IgD-negative memory B cell (primary cell): ENCODE measurements around the gene OR6C65. TPM values are rescaled to one million over a fixed set of nuclear protein-coding genes. Genes with fewer than 3 reads are reported as not detected.
"Not testable (repeated sequence)": the region's sequence is repeated elsewhere in the genome, so short reads cannot be mapped to it uniquely, and the experiment has no call there.

ENCODE experiments used
- H3K27ac Mint-ChIP-seq, 3 donors: one replicate each; pipeline ENCODE4 v1.8.0; 2020 to 2022; ENCODE audit warnings: mild to moderate bottlenecking in 3 of 3, mixed read lengths in 3 of 3, moderate library complexity in 1 of 3
- H3K27me3 Mint-ChIP-seq: one replicate; pipeline ENCODE4 v1.8.0; 2021; ENCODE audit warnings: mixed read lengths
- H3K36me3 Mint-ChIP-seq: one replicate; pipeline ENCODE4 v1.8.0; 2020; ENCODE audit warnings: mild to moderate bottlenecking, mixed read lengths
- H3K4me1 Mint-ChIP-seq, 3 donors: one replicate each; pipeline ENCODE4 v1.8.0; 2020 to 2022; ENCODE audit warnings: mixed read lengths in 3 of 3, mild to moderate bottlenecking in 1 of 3
- H3K4me3 Mint-ChIP-seq, 4 donors: one replicate each; pipeline ENCODE4 v1.8.0; 2020 to 2022; ENCODE audit warnings: mild to moderate bottlenecking in 4 of 4, mixed read lengths in 4 of 4, moderate library complexity in 3 of 4
- H3K9me3 Mint-ChIP-seq, 3 donors: one replicate each; pipeline ENCODE4 v1.8.0; 2020 to 2021; ENCODE audit warnings: mixed read lengths in 3 of 3, mild to moderate bottlenecking in 1 of 3
- polyA plus RNA-seq: library from polyadenylated mRNA; unstranded; fragments of 300-500 nt; fragmentation: Illumina TruSeq; gene quantifications from one replicate; pipeline ENCODE4 v1.2.3, GENCODE V29; 2021

OR6C65 gene
- polyA plus RNA-seq = not detected

DNA sequence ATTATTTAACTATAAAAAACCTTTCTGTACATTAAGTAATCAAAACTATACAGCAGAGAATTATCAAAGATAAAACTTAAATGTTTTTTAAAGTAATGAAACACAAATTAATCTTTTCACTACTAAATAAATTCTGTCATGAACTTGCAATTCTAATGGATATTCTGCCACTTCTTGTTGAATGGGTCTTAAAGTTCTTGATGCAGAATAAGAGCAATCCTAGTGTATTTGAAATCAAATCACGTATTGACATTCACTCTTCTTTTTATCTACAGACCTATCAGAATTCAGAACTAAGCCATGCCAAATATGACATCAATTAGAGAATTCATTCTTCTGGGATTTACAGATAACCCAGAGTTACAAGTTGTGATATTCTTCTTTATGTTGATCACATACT, at the start of gene OR6C65:
Gene OR6C65, plus strand, starts transcription at position 301 of the 400 bp plus-strand sequence. Its CDS starts 0 bp downstream, at position 301.
- no peak within 1 kb of the TSS for H3K4me3 Mint-ChIP-seq
- peaks cover 0 to 2% (median 2%) of the 10 kb centered on the region in 3 donors for H3K9me3 Mint-ChIP-seq
- H3K27me3 Mint-ChIP-seq = peaks cover 1% of the 10 kb centered on the region
- no peaks in the 10 kb centered on the region for H3K36me3 Mint-ChIP-seq
- peak within 1 kb of the TSS in 1 of 3 donors; percentile 77 for H3K27ac Mint-ChIP-seq
- no peaks in the 10 kb centered on the region for H3K4me1 Mint-ChIP-seq

DNA sequence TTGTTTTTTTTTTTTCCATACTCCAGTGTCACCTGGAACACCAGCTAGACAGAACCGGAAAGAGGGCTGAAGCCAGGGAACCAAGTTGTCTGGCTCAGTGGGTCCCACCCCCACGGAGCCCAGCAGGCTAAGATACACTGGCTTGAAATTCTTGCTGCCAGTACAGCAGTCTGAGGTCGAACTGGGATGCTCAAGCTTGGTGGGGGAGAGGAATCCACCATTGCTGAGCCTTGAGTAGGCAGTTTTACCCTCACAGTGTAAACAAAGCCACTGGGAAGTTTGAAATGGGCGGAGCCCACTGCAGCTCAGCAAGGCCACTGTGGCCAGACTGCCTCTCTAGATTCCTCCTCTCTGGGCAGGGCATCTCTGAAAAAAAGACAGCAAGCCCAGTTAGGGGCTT, 45.0 kb upstream of the OR6C65 start:
- H3K4me1 Mint-ChIP-seq, H3K27ac Mint-ChIP-seq, H3K36me3 Mint-ChIP-seq, H3K27me3 Mint-ChIP-seq, H3K9me3 Mint-ChIP-seq, H3K4me3 Mint-ChIP-seq: not testable (repeated sequence)

- no peak within 1 kb of the TSS for H3K4me3 Mint-ChIP-seq
- H3K4me1 Mint-ChIP-seq = no peaks in the 10 kb centered on the region
- H3K9me3 Mint-ChIP-seq = no peaks in the 10 kb centered on the region
- H3K27me3 Mint-ChIP-seq = peaks cover 6% of the 10 kb centered on the region
- H3K36me3 Mint-ChIP-seq = no peaks in the 10 kb centered on the region
- no peak within 1 kb of the TSS for H3K27ac Mint-ChIP-seq
Observed at GRCh38 chr12:55362675-55363074, 37.7 kb upstream of the OR6C65 start, which contains the start of gene OR6C75. TSS of gene OR6C75 (plus strand) at chr12:55362975. CDS start at chr12:55365111, 2,136 bp downstream.

- H3K27ac Mint-ChIP-seq = no peak overlapping the region
- no peaks in the 10 kb centered on the region for H3K36me3 Mint-ChIP-seq
- H3K4me3 Mint-ChIP-seq = no peak overlapping the region
- no peaks in the 10 kb centered on the region for H3K9me3 Mint-ChIP-seq
- H3K27me3 Mint-ChIP-seq = peaks cover 6% of the 10 kb centered on the region
- no peaks in the 10 kb centered on the region for H3K4me1 Mint-ChIP-seq
Observed at GRCh38 chr12:55365086-55365485, 35.2 kb upstream of the OR6C65 start.

DNA sequence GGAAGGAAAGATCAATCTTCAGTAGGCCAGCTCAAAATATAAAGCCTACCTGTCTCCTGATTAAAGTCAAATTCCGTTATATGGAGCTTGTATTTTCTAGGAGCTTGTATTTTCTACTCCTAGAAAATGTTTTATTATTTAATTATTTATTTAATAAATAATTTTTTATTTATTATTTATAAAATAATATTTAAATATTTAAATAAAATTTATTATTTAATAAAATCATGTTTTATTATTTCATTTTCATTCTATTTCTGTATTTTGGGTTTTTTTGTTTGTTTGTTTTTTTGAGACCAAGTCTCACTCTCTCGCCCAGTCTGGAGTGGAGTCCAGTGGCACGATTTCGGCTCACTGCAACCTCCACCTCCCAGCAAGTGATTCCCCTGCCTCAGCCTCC, 27.8 kb upstream of the OR6C65 start:
- Mint-ChIP-seq H3K4me1 (no peaks in the 10 kb centered on the region), H3K36me3 (no peaks in the 10 kb centered on the region), H3K4me3 (no peak overlapping the region), H3K27me3 (no peaks in the 10 kb centered on the region), H3K9me3 (no peaks in the 10 kb centered on the region), H3K27ac (no peak overlapping the region)

DNA sequence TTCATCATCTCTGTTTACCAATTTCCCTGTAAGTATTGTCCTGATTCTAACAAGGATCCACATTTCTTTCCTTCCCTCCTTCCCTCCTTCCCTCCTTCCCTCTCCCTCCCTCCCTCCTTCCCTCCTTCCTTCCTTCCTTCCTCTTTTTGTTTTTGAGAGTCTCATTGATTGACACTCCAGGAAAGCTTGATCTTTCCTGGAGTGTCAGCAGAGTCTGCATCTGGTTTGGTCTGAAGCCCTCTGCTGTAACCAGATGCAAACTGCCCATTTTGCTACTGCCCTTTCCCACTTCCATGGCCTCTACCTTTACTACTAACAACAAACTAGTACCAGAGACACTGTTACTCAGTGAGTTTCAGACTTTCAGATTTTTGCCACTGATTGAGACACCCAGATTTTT, 14.4 kb upstream of the OR6C65 start:
- H3K4me1 Mint-ChIP-seq = no peaks in the 10 kb centered on the region
- H3K4me3 Mint-ChIP-seq = no peak overlapping the region
- H3K27me3 Mint-ChIP-seq = no peaks in the 10 kb centered on the region
- H3K36me3 Mint-ChIP-seq = no peaks in the 10 kb centered on the region
- no peaks in the 10 kb centered on the region for H3K9me3 Mint-ChIP-seq
- no peak overlapping the region for H3K27ac Mint-ChIP-seq

- no peak overlapping the region for H3K27ac Mint-ChIP-seq
- H3K4me3 Mint-ChIP-seq = no peak overlapping the region
- H3K9me3 Mint-ChIP-seq = no peaks in the 10 kb centered on the region
- H3K27me3 Mint-ChIP-seq = no peaks in the 10 kb centered on the region
- no peaks in the 10 kb centered on the region for H3K4me1 Mint-ChIP-seq
- no peaks in the 10 kb centered on the region for H3K36me3 Mint-ChIP-seq
Observed at GRCh38 chr12:55392032-55392795, 8.1 kb upstream of the OR6C65 start.

GRCh38 chr12:55396326-55396725, 4.0 kb upstream of the OR6C65 start:
- Mint-ChIP-seq H3K9me3 (no peaks in the 10 kb centered on the region), H3K4me1 (no peaks in the 10 kb centered on the region), H3K4me3 (no peak overlapping the region), H3K36me3 (no peaks in the 10 kb centered on the region), H3K27me3 (peaks cover 1% of the 10 kb centered on the region), H3K27ac (no peak overlapping the region)

DNA sequence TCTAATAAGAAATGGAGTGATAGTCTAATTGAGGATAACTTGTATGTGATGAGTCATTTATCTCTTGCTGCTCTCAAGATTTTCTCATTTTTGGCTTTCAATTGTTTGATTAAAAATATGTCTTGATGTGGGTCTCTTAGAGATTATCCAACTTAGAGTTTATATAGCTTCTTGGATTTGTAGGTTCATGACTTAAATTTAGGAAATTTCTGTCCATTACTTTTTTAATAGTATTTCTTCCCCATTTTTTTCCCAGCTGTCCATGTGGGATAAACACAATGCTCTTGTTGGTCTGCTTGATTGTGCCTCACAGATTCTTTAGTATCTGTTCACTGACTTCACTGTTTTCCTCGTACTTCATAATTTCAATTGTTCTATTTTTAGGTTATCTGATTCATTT, 7.5 kb downstream of the OR6C65 start:
- peaks cover 0 to 7% (median 4%) of the 10 kb centered on the region in 3 donors for H3K9me3 Mint-ChIP-seq
- peaks cover 2% of the 10 kb centered on the region for H3K27me3 Mint-ChIP-seq
- no peaks in the 10 kb centered on the region for H3K4me1 Mint-ChIP-seq
- H3K4me3 Mint-ChIP-seq = no peak overlapping the region
- H3K36me3 Mint-ChIP-seq = peaks cover 1% of the 10 kb centered on the region
- H3K27ac Mint-ChIP-seq = no peak overlapping the region

DNA sequence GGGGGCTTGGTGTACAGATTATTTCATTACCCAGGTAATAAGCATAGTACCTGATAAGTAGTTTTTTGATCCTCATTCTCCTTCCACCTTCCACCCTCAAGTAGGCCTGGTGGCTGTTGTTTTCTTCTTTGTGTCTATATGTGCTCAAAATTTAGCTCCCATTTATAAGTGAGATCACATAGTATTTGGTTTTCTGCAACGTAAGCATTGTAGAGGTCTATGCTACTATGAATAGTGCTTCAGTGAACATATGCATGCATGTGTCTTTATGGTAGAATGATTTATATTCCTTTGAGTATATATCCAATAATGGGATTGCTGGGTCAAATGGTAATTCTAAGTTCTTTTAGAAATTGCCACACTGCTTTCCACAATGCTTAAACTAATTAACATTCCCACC, 8.8 kb downstream of the OR6C65 start:
- not testable (repeated sequence) for H3K4me3 Mint-ChIP-seq, H3K27me3 Mint-ChIP-seq, H3K36me3 Mint-ChIP-seq, H3K27ac Mint-ChIP-seq, H3K4me1 Mint-ChIP-seq, H3K9me3 Mint-ChIP-seq

DNA sequence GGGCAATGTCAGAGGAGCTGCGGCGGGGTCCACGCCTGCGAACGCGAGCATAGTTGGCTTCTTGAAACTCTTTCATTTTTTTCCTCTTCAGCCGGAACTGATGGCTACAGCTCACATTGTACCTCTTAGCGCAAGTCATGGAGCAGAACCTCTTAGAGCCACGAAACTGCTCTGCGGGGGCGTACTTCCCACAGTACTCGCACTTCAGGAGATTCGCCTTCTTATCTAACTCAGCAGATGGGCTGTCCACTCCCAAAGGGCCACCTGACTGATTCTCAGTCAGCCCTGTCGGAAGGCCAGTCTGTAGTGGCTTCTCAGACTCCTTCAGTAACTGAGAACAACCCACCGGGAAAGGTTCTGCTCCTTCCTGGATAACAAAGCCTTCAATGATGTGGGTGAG, 11.8 kb downstream of the OR6C65 start:
- H3K4me3 Mint-ChIP-seq, H3K36me3 Mint-ChIP-seq, H3K9me3 Mint-ChIP-seq, H3K27ac Mint-ChIP-seq, H3K4me1 Mint-ChIP-seq: not testable (repeated sequence)
- peaks cover 15% of the 10 kb centered on the region for H3K27me3 Mint-ChIP-seq

- not testable (repeated sequence) for H3K4me3 Mint-ChIP-seq, H3K36me3 Mint-ChIP-seq, H3K9me3 Mint-ChIP-seq, H3K27ac Mint-ChIP-seq, H3K4me1 Mint-ChIP-seq
- H3K27me3 Mint-ChIP-seq = peaks cover 12% of the 10 kb centered on the region
Observed at GRCh38 chr12:55413498-55414388, 13.4 kb downstream of the OR6C65 start.

GRCh38 chr12:55414396-55414823, 14.1 kb downstream of the OR6C65 start:
- H3K27ac Mint-ChIP-seq, H3K9me3 Mint-ChIP-seq, H3K4me1 Mint-ChIP-seq, H3K36me3 Mint-ChIP-seq: not testable (repeated sequence)
- peaks cover 12% of the 10 kb centered on the region for H3K27me3 Mint-ChIP-seq
- peak overlapping the region in 1 of 4 donors; percentile 50 for H3K4me3 Mint-ChIP-seq

DNA sequence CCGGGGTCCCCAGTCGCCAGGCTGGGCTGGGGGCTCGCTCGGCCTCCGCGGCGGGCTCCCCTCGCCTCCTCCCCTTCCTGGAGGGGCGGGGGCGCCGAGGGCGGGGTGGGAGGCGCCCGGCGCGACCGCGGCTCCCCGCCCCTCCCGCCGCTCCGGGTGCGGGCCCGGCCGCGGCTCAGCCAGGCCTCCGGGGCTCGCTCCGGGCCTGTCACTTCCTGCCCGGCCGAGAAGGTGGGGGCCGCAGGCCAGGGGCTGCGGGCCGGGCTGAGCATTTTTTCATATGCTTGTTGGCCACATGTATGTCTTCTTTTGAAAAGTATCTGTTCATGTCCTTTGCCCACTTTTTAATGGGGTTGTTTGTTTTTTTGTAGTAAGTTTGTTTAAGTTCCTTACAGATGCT, 14.6 kb downstream of the OR6C65 start:
- Mint-ChIP-seq H3K4me3 (peak overlapping the region in 2 of 4 donors; percentile 59 to 83), H3K27me3 (peaks cover 14% of the 10 kb centered on the region)
- H3K9me3 Mint-ChIP-seq, H3K27ac Mint-ChIP-seq, H3K36me3 Mint-ChIP-seq, H3K4me1 Mint-ChIP-seq: not testable (repeated sequence)

DNA sequence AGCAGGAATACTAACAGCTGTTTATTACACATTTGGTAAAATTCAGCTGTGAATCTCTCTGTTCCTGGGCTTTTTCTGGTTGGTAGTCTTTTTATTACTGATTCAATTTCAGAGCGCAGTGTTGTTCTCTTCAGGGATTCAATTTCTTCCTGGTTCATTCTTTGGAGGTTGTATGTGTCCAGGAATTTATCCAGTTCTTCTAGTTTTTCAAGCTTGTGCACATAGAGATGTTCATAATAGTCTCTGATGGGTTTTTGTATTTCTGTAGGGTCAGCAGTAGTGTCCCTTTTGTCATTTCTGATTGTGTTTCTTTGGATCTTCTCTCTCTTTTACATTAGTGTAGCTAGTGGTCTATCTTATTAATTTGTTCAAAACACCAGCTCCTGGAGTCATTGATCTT, 16.6 kb downstream of the OR6C65 start:
- peaks cover 17% of the 10 kb centered on the region for H3K27me3 Mint-ChIP-seq
- H3K9me3 Mint-ChIP-seq = no peaks in the 10 kb centered on the region
- no peaks in the 10 kb centered on the region for H3K36me3 Mint-ChIP-seq
- no peak overlapping the region for H3K4me3 Mint-ChIP-seq
- no peak overlapping the region for H3K27ac Mint-ChIP-seq
- H3K4me1 Mint-ChIP-seq = peaks cover 0 to 6% (median 5%) of the 10 kb centered on the region in 3 donors
